Measurements from ENCODE around the gene COMMD4.
"Not testable (repeated sequence)": the region's sequence is repeated elsewhere in the genome, so short reads cannot be mapped to it uniquely, and the experiment has no call there.

COMMD4 gene

GRCh38 chr15:75332093-75332492, 3.8 kb upstream of the COMMD4 start:
- DNase-seq (ENCODE audit: low read depth in 2 of 2) = not testable (repeated sequence)

- DNase-seq (ENCODE audit: low read depth in 2 of 2) = not testable (repeated sequence)
Observed at GRCh38 chr15:75333654-75334419, 2.0 kb upstream of the COMMD4 start.

- no peak for DNase-seq (ENCODE audit: low read depth in 2 of 2)
Observed at GRCh38 chr15:75335313-75335704, 554 bp upstream of the COMMD4 start.

- no peak for DNase-seq (ENCODE audit: low read depth in 2 of 2)
Observed at GRCh38 chr15:75338661-75339240, 2.9 kb downstream of the COMMD4 start.

GRCh38 chr15:75339531-75340240, 3.8 kb downstream of the COMMD4 start:
- DNase-seq (ENCODE audit: low read depth in 2 of 2) = no peak

GRCh38 chr15:75342221-75342620, 6.4 kb downstream of the COMMD4 start:
- no peak for DNase-seq (ENCODE audit: low read depth in 2 of 2)

GRCh38 chr15:75343953-75344352, 8.1 kb downstream of the COMMD4 start:
- not testable (repeated sequence) for DNase-seq (ENCODE audit: low read depth in 2 of 2)

- no peak for DNase-seq (ENCODE audit: low read depth in 2 of 2)
Observed at GRCh38 chr15:75346796-75347221, 10.9 kb downstream of the COMMD4 start, which contains the start of gene NEIL1. TSS of gene NEIL1 (plus strand) at chr15:75347039. CDS start at chr15:75348906, 1,867 bp downstream.

- no peak for DNase-seq (ENCODE audit: low read depth in 2 of 2)
Observed at GRCh38 chr15:75347222-75348033, 11.6 kb downstream of the COMMD4 start.

- DNase-seq (ENCODE audit: low read depth in 2 of 2) = no peak
Observed at GRCh38 chr15:75348034-75348561, 12.2 kb downstream of the COMMD4 start.

GRCh38 chr15:75348562-75349350, 12.9 kb downstream of the COMMD4 start:
- no peak for DNase-seq (ENCODE audit: low read depth in 2 of 2)

GRCh38 chr15:75349351-75349669, 13.4 kb downstream of the COMMD4 start:
- DNase-seq (ENCODE audit: low read depth in 2 of 2) = not testable (repeated sequence)

- DNase-seq (ENCODE audit: low read depth in 2 of 2) = peak in 1 of 2 donors; percentile 45
Observed at GRCh38 chr15:75349851-75350588, 14.2 kb downstream of the COMMD4 start.

GRCh38 chr15:75350601-75351361, 14.9 kb downstream of the COMMD4 start:
- no peak for DNase-seq (ENCODE audit: low read depth in 2 of 2)

- DNase-seq (ENCODE audit: low read depth in 2 of 2) = no peak
Observed at GRCh38 chr15:75352186-75353080, 16.6 kb downstream of the COMMD4 start.

GRCh38 chr15:75353604-75354003, 17.7 kb downstream of the COMMD4 start:
- no peak for DNase-seq (ENCODE audit: low read depth in 2 of 2)

GRCh38 chr15:75354454-75354853, 18.6 kb downstream of the COMMD4 start:
- DNase-seq (ENCODE audit: low read depth in 2 of 2) = no peak

GRCh38 chr15:75355369-75355768, 19.5 kb downstream of the COMMD4 start:
- no peak for DNase-seq (ENCODE audit: low read depth in 2 of 2)

All from stimulated activated CD4-positive, alpha-beta T cell treated with anti-CD3 and anti-CD28 coated beads, Interleukin-4, amount 100 ng/mL, for 48 hours (primary cell).